Trophoblast cell (in vitro differentiated cells and primary cell): ENCODE measurements around the gene ABHD3.
"Not testable (repeated sequence)": the region's sequence is repeated elsewhere in the genome, so short reads cannot be mapped to it uniquely, and the experiment has no call there.

Experiments used
- DNase-seq, 2 donors: peaks; one replicate each; pipeline ENCODE4 v3.0.0-alpha.2; 2016
- H2AFZ ChIP-seq: 2 replicates; pipeline ENCODE4 v1.6.1; 2013; ENCODE audit warnings: low read length, moderate library complexity, mild to moderate bottlenecking; ENCODE audit not compliant: insufficient read depth, poor library complexity
- H2AK5ac ChIP-seq: 2 replicates; pipeline ENCODE4 v1.6.1; 2013; ENCODE audit warnings: mild to moderate bottlenecking, low read length
- H2BK120ac ChIP-seq: 2 replicates; pipeline ENCODE4 v1.6.1; 2013; ENCODE audit warnings: low read length, mild to moderate bottlenecking, moderate library complexity; ENCODE audit not compliant: insufficient read depth, poor library complexity
- H2BK12ac ChIP-seq: 2 replicates; pipeline ENCODE4 v1.6.1; 2013; ENCODE audit warnings: mild to moderate bottlenecking, low read length, moderate library complexity
- H2BK5ac ChIP-seq: 2 replicates; pipeline ENCODE4 v1.6.1; 2013; ENCODE audit warnings: low read length, low read depth, moderate library complexity, mild to moderate bottlenecking; ENCODE audit not compliant: poor library complexity
- H3K14ac ChIP-seq: 2 replicates; pipeline ENCODE4 v1.6.1; 2013; ENCODE audit warnings: mild to moderate bottlenecking, low read length
- H3K18ac ChIP-seq: 2 replicates; pipeline ENCODE4 v1.6.1; 2013; ENCODE audit warnings: mild to moderate bottlenecking, low read length
- H3K23ac ChIP-seq: 2 replicates; pipeline ENCODE4 v1.6.1; 2013; ENCODE audit warnings: low read length
- H3K27ac ChIP-seq: 2 replicates; pipeline ENCODE4 v1.5.1; 2013; ENCODE audit warnings: low read depth, mild to moderate bottlenecking, inconsistent platforms, low read length, moderate library complexity
- H3K27me3 ChIP-seq: 2 replicates; pipeline ENCODE4 v1.6.1; 2013; ENCODE audit warnings: inconsistent platforms, mild to moderate bottlenecking, low read length, moderate library complexity; ENCODE audit not compliant: insufficient read depth
- H3K36me3 ChIP-seq, 2 experiments: 1 replicate in 1 of 2; 2 replicates in 1 of 2; pipeline ENCODE4 v1.6.1; 2013; ENCODE audit warnings: low read length in 2 of 2, mild to moderate bottlenecking in 2 of 2, moderate library complexity in 1 of 2; ENCODE audit not compliant: insufficient read depth in 2 of 2, control insufficient read depth in 1 of 2
- H3K4ac ChIP-seq: 2 replicates; pipeline ENCODE4 v1.6.1; 2013; ENCODE audit warnings: low read depth, mild to moderate bottlenecking, low read length, moderate library complexity
- H3K4me1 ChIP-seq, 2 experiments: 1 replicate in 1 of 2; 2 replicates in 1 of 2; pipeline ENCODE4 v1.6.1; 2013; ENCODE audit warnings: low read length in 2 of 2, mild to moderate bottlenecking in 2 of 2, moderate library complexity in 1 of 2; ENCODE audit not compliant: insufficient read depth in 2 of 2, control insufficient read depth in 1 of 2
- H3K4me2 ChIP-seq: 2 replicates; pipeline ENCODE4 v1.6.1; 2013; ENCODE audit warnings: inconsistent platforms, mild to moderate bottlenecking, low read length, moderate library complexity
- H3K4me3 ChIP-seq: 2 replicates; pipeline ENCODE4 v1.5.1; 2013; ENCODE audit warnings: mild to moderate bottlenecking, low read depth, low read length, inconsistent platforms
- H3K79me1 ChIP-seq: one replicate; pipeline ENCODE4 v1.6.1; 2013; ENCODE audit warnings: low read length
- H3K79me2 ChIP-seq: 2 replicates; pipeline ENCODE4 v1.6.1; 2013; ENCODE audit warnings: low read length, mild to moderate bottlenecking; ENCODE audit not compliant: control insufficient read depth, insufficient read depth, poor library complexity
- H3K9ac ChIP-seq: 2 replicates; pipeline ENCODE4 v1.6.1; 2013; ENCODE audit warnings: mild to moderate bottlenecking, low read length
- H3K9me3 ChIP-seq: 2 replicates; pipeline ENCODE4 v1.6.1; 2013; ENCODE audit warnings: low read depth, mild to moderate bottlenecking, control low read depth, inconsistent platforms, low read length; ENCODE audit not compliant: insufficient read depth
- H4K12ac ChIP-seq: 2 replicates; pipeline ENCODE4 v1.6.1; 2013; ENCODE audit warnings: low read depth, mild to moderate bottlenecking, low read length, moderate library complexity
- H4K8ac ChIP-seq: 2 replicates; pipeline ENCODE4 v1.6.1; 2013; ENCODE audit warnings: low read depth, mild to moderate bottlenecking, low read length, moderate library complexity
- H4K91ac ChIP-seq: one replicate; pipeline ENCODE4 v1.6.1; 2013; ENCODE audit warnings: low read depth, mild to moderate bottlenecking, low read length, moderate library complexity
- WGBS: extraction: QIAGEN DNeasy Blood & Tissue Kit; methylation state at CpG from one replicate; pipeline ENCODE4 v1.1.7; 2013; ENCODE audit warnings: missing lambda C conversion rate; ENCODE audit not compliant: insufficient read length, insufficient coverage; ENCODE audit errors: extremely low coverage; 5-methylcytosine and 5-hydroxymethylcytosine counted together

ABHD3 gene

DNA sequence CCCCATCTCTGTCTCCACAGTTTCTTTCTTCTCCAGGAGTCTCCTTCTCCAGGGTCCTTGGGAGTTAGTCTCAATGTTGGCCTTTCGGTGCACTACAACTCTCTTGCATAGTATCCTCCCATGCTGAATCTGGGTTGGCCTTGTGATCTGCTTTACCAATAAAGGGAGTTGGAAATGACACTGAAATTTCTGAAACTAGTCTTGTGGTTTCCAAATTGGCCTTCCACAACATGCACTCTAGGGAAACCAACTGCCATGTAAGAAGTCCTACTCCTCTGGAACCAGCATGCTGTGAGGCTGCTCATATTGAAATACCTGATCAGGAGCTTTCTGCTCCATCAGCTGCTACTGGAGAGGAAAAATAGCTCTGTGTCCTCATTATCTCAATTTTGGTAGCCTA, 9.9 kb upstream of the ABHD3 start:
- Histone ChIP-seq H3K27ac (no peak overlapping the region), H3K18ac (no peak overlapping the region), H2BK5ac (no peak overlapping the region), H4K12ac (no peak overlapping the region), H3K9ac (no peak overlapping the region), H3K79me1 (no peaks in the 10 kb centered on the region), H3K27me3 (no peaks in the 10 kb centered on the region), H2BK120ac (no peak overlapping the region), H2AFZ (no peak overlapping the region), H2BK12ac (no peak overlapping the region), H3K9me3 (no peaks in the 10 kb centered on the region), H3K4me1 (no peaks in the 10 kb centered on the region), H4K8ac (no peak overlapping the region), H3K4me2 (no peak overlapping the region), H3K4me3 (no peak overlapping the region), H3K4ac (no peak overlapping the region), H2AK5ac (no peak overlapping the region), H3K23ac (no peak overlapping the region), H3K36me3 (no peaks in the 10 kb centered on the region), H4K91ac (no peak overlapping the region), H3K14ac (no peak overlapping the region), H3K79me2 (no peaks in the 10 kb centered on the region)
- WGBS, result no CpG with 5 or more reads among the region's 1 CpG
- no peak for DNase-seq

DNA sequence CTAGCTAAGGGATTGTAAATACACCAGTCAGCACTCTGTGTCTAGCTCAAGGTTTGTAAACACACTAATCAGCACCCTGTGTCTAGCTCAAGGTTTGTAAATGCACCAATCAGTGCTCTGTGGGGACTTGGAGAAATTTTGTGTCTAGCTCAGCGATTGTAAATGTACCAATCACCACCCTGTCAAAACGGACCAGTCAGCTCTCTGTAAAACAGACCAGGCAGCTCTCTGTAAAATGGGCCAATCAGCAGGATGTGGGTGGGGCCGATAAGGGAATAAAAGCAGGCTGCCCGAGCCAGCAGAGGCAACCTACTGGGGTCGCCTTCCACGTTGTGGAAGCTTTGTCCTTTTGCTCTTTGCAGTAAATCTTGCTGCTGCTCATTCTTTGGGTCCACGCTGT, 2.6 kb upstream of the ABHD3 start:
- not testable (repeated sequence) for H3K23ac ChIP-seq, H3K4me3 ChIP-seq, H3K4me2 ChIP-seq, H3K27me3 ChIP-seq, H4K12ac ChIP-seq, H4K8ac ChIP-seq, H3K18ac ChIP-seq, H3K9ac ChIP-seq, H4K91ac ChIP-seq, H3K14ac ChIP-seq, H2AFZ ChIP-seq, H3K79me2 ChIP-seq, H3K79me1 ChIP-seq, DNase-seq, H3K27ac ChIP-seq, H2BK5ac ChIP-seq, H3K9me3 ChIP-seq, H2BK12ac ChIP-seq, H2AK5ac ChIP-seq, H3K36me3 ChIP-seq, H2BK120ac ChIP-seq, H3K4me1 ChIP-seq, H3K4ac ChIP-seq
- WGBS, result no CpG with 5 or more reads among the region's 7 CpGs

DNA sequence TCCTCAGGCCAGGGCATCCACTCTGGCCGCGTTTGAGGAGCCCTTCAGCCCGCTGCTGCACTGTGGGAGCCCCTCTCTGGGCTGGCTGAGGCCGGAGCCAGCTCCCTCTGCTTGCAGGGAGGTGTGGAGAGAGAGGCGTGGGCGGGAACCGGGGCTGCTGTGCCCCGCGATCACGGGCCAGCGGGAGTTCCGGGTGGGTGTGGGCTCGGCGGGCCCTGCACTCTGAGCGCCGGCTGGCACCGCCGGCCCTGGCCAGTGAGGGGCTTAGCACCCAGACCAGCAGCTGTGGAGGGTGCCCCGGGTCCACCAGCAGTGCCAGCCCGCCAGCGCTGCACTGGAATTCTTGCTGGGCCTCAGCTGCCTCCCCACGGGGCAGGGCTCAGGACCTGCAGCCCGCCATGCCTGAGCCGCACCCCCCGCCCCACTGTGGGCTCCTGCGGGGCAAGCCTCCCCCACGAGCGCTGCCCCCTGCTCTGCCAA, 1.9 kb upstream of the ABHD3 start:
- Histone ChIP-seq H2BK12ac (no peak overlapping the region), H4K91ac (no peak overlapping the region), H3K9ac (no peak overlapping the region), H4K8ac (no peak overlapping the region), H3K9me3 (peaks cover 5% of the 10 kb centered on the region), H3K4me3 (no peak overlapping the region), H3K18ac (no peak overlapping the region), H2AK5ac (no peak overlapping the region), H3K23ac (no peak overlapping the region), H3K27ac (no peak overlapping the region), H2BK120ac (no peak overlapping the region), H3K4me1 (peaks cover 0 to 2% of the 10 kb centered on the region in 2 experiments), H2BK5ac (no peak overlapping the region), H3K36me3 (peaks cover 0 to 4% of the 10 kb centered on the region in 2 experiments), H3K4me2 (no peak overlapping the region), H4K12ac (no peak overlapping the region), H2AFZ (no peak overlapping the region), H3K14ac (no peak overlapping the region), H3K27me3 (no peaks in the 10 kb centered on the region), H3K4ac (no peak overlapping the region), H3K79me2 (peaks cover 4% of the 10 kb centered on the region), H3K79me1 (peaks cover 8% of the 10 kb centered on the region)
- WGBS, result no CpG with 5 or more reads among the region's 28 CpGs
- no peak for DNase-seq

DNA sequence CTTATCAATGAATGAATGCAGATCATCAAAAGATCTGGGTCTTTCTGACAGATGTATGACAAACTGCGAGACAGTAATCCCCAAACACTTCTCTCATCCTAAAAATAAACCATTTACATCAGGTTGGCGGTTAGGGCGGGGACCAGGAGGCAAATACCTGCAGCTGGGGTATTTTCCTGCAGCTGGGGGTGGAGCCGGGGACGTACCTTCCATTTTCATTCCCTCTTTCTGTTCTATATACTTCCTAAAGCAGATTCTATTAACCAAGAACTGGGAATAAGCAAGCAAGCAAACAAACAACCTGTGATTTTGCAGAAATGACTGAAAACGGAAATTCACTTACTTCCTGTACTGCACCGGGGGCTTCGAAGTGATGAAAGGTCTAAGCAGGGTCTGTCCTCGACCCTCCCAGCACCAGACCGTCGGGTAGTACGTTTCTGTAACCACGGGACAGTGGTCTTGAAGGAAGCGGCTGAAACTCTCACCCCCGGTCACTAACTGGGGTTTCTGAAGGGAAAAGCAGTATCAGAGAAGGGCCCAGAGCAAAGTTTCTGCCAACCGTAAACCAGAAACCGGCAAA, 1.2 kb downstream of the ABHD3 start:
- no peaks in the 10 kb centered on the region for H3K27me3 ChIP-seq
- peak overlapping the region; percentile 21 for H3K27ac ChIP-seq
- no peak overlapping the region for H2BK120ac ChIP-seq
- H3K79me1 ChIP-seq, result peaks cover 8% of the 10 kb centered on the region
- H2BK5ac ChIP-seq, result no peak overlapping the region
- no peak overlapping the region for H2BK12ac ChIP-seq
- H3K18ac ChIP-seq, result no peak overlapping the region
- peaks cover 5% of the 10 kb centered on the region for H3K9me3 ChIP-seq
- H3K23ac ChIP-seq, result no peak overlapping the region
- DNase-seq, result peak; percentile 12 to 53
- H3K4me3 ChIP-seq, result peak overlapping the region; percentile 86
- peak overlapping the region; percentile 82 for H4K8ac ChIP-seq
- H3K4ac ChIP-seq, result no peak overlapping the region
- WGBS, result no CpG with 5 or more reads among the region's 17 CpGs
- peak overlapping the region; percentile 72 for H2AFZ ChIP-seq
- H4K12ac ChIP-seq, result peak overlapping the region; percentile 22
- peak overlapping the region; percentile 69 for H3K4me2 ChIP-seq
- H3K9ac ChIP-seq, result peak overlapping the region; percentile 70
- H2AK5ac ChIP-seq, result no peak overlapping the region
- peaks cover 4% of the 10 kb centered on the region for H3K79me2 ChIP-seq
- no peak overlapping the region for H4K91ac ChIP-seq
- peak overlapping the region; percentile 87 for H3K14ac ChIP-seq
- H3K36me3 ChIP-seq, result peaks cover 4% of the 10 kb centered on the region in 2 experiments
- peaks cover 0 to 2% of the 10 kb centered on the region in 2 experiments for H3K4me1 ChIP-seq
